DMS153 treated with DMSO at 0.1 percent for 48 hours (cell line): ENCODE results near the gene RNF150.

ENCODE experiments used
- DNase-seq: peaks from one replicate; lab custom pipeline; 2025; ENCODE audit not compliant: unreplicated experiment; lab: John Stamatoyannopoulos, UW

RNF150 gene

GRCh38 chr4:141132072-141132708 is 1.1 kb downstream of the RNF150 start:
- no peak for DNase-seq

GRCh38 chr4:141131723-141132071 is 1.6 kb downstream of the RNF150 start:
- DNase-seq = no peak

DNA sequence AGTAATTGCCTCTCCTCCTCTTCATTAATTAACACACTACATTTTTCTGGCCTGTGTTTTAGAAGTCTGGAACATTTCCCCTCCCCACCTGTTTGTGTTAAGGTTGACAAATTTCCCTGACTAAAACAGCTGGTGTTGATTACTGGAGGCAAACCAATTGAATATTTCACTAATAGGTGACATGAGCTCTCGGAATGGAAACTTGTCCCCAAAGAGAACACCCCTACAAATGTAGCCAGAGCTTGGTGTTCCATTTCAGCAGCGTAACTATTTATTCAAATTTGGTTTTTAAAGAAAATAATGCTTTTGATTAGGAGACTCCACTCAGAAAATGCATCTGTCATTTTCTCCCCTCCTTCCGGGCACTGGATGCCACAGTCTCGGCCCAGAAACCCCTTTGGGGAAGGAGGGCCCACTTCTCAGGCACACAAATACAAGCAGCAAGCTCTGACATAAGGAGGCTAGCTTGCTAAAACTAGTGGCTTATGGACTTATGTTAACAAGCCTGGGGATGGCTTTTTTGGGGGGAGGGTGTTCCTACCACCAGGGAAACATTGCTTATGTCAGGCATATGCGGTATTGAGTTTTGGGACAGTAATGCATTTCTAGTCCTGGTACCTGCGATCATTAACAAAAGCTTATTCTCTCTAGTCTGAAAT is 2.2 kb downstream of the RNF150 start:
- no peak for DNase-seq

DNA sequence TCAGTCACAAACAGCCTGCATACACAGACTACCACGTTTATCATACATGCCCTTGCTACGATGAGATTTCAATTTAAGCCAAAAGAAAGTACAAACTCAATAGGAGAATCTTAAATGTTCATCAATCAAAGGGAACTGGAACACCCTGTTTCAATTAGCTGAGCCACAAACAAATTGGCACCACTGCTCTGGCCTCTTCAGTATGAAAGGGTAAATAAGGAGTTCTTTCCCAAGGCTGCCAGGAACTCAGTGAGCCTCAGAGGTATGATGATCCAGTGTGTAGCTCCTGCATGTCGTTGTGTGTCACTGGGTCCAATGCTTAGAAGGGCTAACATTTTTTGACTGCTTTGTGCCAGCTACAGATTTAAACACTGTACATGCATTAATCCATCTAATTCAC is 5.4 kb downstream of the RNF150 start:
- no peak for DNase-seq

DNA sequence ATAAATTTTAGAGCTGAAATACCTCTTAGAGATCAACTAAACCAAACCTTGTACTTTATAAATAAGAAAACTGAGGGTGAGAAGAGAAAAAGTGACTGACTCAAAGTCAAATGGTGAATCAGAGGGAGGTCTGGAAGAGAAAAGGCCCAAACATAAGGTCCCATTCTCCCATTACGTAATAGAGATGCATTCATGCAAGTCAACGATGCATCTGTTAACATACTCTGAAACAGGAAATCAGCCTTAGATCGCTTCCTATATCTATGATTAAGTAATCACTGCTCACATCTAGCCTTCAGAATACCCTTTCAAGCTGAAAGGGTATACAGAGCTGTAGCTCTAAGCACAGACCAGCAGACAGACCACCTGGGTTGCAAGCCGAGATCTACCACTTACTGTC is 6.5 kb downstream of the RNF150 start:
- DNase-seq = no peak

DNA sequence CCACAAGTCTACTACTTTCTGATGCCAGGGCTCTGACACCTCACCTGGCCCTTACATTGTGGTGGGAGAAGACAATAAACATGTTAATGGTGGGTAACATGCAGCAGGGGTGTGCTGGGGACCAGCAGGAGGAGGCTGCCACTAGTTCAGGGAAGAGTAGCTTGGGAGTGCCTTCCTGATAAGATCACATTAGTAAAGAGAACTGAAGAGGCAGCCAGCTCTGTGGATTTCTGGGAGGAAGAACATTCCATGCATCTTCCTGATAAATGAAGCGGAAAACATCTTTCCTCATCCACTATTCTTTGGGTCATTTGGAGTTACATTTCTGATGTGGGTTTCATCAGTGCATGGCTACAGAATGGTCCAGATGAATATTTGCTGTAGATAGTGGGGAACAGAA is 9.0 kb downstream of the RNF150 start:
- no peak for DNase-seq

GRCh38 chr4:141121768-141122454 is 11.4 kb downstream of the RNF150 start:
- no peak for DNase-seq

DNA sequence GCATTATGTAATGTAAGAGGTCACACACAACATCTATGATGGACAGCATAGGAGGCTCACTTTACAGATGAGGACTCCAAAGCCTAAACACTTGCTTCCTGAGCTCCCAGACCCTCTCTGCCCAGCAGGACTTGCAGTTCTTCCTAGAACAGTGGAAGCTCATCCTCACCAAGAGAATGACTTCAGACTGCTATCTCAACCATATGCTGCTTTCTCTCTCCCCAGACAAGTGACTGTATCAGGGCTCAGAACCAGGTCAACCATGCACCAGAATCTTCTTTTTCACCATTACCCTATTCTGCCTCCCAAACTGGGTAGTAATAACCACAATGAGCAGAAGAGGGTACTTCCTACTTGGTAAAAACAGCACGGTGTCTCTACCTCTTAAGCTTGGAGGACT is 12.2 kb downstream of the RNF150 start:
- no peak for DNase-seq

- no peak for DNase-seq
These were observed 13.2 kb downstream of the RNF150 start for GRCh38 chr4:141120036-141120593.

GRCh38 chr4:141119071-141119470 is 14.2 kb downstream of the RNF150 start:
- no peak for DNase-seq

DNA sequence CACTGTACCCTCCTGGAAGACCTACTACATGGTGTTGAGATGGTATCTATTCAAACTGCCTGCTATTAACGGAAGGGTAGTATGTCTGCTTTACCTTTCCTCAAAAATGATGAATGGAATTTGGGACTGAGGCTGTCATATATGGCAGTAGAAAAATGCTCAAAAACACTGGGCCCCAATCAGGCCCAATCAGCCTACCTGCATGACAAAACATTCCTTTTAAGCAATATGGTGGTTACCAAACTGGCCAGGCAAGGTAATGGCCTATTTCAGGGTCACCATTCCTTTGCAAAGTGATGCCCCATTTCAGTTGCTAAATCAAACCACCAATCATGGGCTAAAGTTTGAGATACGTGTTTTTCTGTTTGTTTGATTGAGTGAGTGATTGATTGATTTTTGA is 14.9 kb downstream of the RNF150 start:
- DNase-seq = no peak

DNA sequence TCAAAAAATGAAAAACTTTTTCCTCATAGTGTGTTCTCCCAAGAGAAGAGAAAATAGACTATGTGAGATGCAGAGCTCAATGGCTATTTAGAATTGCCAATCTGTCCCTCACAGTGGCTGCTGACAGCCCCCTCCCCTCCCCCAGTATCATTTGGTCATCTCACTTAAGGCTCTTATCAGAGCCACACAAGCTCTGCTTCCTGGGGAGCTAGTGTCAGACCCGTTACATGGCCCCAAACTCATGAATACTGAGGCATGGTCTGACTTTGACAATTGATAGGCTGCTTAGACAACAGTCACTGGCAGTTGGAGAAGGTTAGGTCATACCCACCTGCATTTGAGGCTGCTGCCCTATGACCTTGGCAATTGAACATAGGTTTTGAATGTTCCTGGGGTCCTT is 15.3 kb downstream of the RNF150 start:
- DNase-seq = no peak

- DNase-seq = no peak
These were observed 23.3 kb downstream of the RNF150 start for GRCh38 chr4:141109983-141110382.

DNA sequence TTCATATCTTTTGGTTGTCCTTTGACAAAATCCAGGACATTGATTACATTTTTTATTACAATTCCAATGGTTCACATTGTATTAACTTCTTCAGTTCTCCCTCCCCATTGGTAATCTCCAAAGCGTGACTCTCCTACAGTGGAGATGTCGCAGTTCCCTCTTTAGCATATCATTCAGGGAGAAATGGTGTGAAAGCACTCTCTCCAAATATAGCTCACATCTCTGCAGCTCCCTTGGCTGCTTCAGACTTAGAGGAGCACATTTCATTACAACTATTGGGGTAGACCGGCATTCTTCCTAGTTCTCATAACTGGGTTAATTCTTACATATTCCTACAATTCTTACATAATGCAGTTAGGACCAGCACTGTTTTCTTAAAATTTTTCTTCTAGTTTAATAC is 25.3 kb downstream of the RNF150 start:
- no peak for DNase-seq

DNA sequence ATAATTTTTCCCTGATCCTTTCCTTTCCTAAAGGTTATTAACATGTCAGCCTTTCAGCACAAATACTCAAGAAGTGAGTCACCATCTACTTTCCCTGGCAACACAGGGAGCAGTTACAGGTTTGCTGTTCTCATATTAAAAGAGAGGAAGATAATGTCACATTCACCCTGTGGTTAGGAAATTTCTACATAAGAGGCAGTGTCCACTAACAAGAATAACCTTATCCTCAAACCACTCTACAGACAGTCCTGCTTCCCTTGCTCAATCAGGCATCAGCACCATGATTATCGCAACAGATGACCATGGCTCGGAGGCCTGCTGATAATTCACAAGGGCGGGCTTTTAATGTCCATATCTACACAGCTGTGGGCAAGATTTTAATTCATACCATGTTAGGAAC is 30.9 kb downstream of the RNF150 start:
- DNase-seq = no peak

DNA sequence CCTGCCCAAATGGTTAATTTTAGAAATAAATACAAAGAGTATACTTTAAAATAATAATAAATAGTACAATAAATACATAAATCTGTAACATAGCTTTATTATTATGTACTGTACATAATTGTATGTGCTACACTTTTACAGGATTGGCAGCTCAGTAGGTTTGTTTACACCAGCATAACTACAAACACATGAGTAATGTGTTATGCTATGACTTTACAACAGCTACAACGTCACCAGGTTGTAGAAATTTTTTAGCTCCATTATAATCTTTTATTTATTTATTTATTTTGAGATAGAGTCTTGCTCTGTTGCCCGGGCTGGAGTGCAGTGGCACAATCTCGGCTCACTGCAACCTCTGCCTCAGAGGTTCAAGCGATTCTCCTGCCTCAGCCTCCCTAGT is 31.8 kb downstream of the RNF150 start:
- no peak for DNase-seq

GRCh38 chr4:141099326-141099725 is 33.9 kb downstream of the RNF150 start:
- no peak for DNase-seq

DNA sequence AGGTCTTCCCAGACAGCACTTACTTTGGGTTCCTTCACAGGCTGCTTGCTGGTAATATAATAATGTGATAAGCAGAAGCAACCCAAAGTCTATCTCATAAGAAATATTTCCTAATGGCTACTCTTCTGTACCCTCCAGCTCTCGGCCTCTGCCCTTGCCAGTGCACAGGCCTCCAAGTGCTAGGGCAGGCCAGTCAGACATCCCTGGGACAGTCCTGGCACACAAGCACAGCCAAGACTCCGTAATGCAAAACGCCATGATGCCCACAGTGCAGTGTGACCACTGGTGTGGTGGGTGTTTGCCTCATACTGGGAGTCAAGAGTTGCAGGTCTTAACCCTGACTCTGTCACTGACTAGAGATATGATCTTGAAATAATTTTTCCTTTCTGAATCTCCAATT is 35.1 kb downstream of the RNF150 start:
- DNase-seq = no peak

DNA sequence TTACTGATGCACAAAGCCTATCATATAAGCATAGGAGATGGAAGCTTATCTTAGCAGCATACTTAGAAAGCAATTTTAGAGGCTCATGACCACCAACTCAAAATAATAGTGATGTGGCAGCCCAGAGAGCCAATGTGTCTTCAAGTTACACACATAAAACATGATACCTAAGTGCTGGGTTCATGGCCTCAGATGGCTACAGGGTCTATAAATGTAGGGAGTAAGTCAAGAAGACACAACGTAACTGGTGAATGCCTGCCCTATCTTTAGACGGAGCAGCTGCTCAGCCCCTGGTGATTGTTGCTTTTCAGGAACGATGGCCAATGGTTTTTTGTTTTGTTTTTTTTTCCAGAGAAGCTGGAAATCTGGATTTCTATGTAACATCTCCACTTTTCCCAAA is 42.8 kb downstream of the RNF150 start:
- DNase-seq = no peak

DNA sequence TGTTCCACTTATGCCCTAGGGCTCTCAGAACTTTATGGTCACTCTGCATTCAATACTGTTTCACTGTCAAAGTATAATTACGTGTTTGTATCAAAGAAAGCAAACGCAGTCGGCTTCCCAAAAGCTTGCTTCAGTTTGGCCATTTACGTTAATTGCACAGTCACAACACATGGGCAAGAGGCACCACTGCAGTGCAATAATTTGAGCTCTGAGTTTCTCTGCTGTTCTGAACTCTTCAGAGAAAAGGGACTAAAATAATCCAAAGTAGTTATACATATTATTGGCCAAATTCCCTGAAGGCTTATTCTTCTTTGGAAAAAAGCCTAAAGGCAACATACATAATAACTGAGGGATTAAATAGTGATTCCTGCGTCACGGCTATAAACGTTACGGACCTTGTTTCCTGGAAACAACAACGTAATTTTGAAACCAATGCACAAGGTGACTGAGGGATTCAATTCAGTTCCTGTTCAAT is 51.3 kb downstream of the RNF150 start:
- peak; percentile 38 for DNase-seq

- DNase-seq = no peak
These were observed 52.6 kb downstream of the RNF150 start for GRCh38 chr4:141080668-141081067.

DNA sequence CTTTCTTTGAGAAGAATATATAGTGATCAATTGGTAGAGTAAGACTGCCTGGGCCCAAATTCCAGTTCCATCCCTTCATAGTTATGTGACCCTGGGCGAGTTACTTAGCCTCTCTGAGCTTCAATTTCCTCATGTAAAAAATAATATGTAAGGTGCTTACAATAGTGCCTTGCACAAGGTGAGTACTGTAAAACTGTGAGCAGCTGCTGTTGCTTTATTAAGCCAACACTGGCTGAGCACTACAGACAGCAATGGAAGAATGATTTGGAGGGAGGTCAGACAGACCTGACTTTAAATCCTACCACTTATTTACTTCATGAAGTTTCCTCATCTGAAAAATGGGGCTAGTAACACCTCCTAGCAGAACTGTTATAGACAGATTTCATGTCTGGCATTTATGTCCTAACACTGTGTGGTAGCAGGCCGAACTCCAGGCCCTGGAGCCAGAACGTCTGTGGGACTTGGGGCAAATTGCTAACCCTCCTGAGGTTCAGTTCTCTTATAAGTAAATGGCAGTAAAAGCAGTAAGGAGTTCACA is 53.8 kb downstream of the RNF150 start:
- DNase-seq = no peak
